Lung (tissue), 12 donors: ENCODE results near the gene KLF6. TPM values are rescaled to one million over a fixed set of nuclear protein-coding genes. Genes with fewer than 3 reads are reported as not detected.

Source experiments
- ATAC-seq: fragments of 200-7000 bp; cut with Tn5 transposase; one replicate; pipeline ENCODE4 v1.9.1; 2020; ENCODE audit warnings: moderate number of reproducible peaks; ENCODE audit not compliant: insufficient read depth, low FRiP score
- DNase-seq, 3 donors: peaks; one replicate each; pipeline ENCODE4 v3.0.0-alpha.2; 2013 to 2017
- H3K27ac ChIP-seq, 2 donors: one replicate each; pipeline ENCODE4 v1.5.1; 2013; ENCODE audit warnings: mild to moderate bottlenecking in 2 of 2, moderate library complexity in 2 of 2, control low read depth in 1 of 2, inconsistent platforms in 1 of 2, low read depth in 1 of 2, low read length in 1 of 2
- H3K27me3 ChIP-seq, 3 donors: one replicate each; pipeline ENCODE4 v1.5.1; 2013; ENCODE audit warnings: low read length in 2 of 3; ENCODE audit not compliant: control insufficient read depth in 3 of 3, insufficient read depth in 3 of 3
- H3K36me3 ChIP-seq, 4 donors: one replicate each; pipeline ENCODE4 v1.5.1; 2013; ENCODE audit warnings: low read length in 4 of 4, mild to moderate bottlenecking in 1 of 4, moderate library complexity in 1 of 4; ENCODE audit not compliant: control insufficient read depth in 4 of 4, insufficient read depth in 4 of 4
- H3K4me1 ChIP-seq, 5 donors: one replicate each; pipeline ENCODE4 v1.5.1; 2013; ENCODE audit warnings: low read length in 5 of 5, mild to moderate bottlenecking in 2 of 5, moderate library complexity in 1 of 5; ENCODE audit not compliant: control insufficient read depth in 5 of 5, insufficient read depth in 5 of 5
- H3K4me3 ChIP-seq: one replicate; pipeline ENCODE4 v1.5.1; 2013; ENCODE audit warnings: mild to moderate bottlenecking, control low read depth, moderate library complexity
- H3K9ac ChIP-seq, 2 donors: one replicate each; pipeline ENCODE4 v1.5.1; 2013; ENCODE audit warnings: low read length in 2 of 2, control low read depth in 1 of 2; ENCODE audit not compliant: insufficient read depth in 1 of 2
- H3K9me3 ChIP-seq, 4 donors: one replicate each; pipeline ENCODE4 v1.5.1; 2013; ENCODE audit warnings: low read length in 3 of 4, mild to moderate bottlenecking in 1 of 4, moderate library complexity in 1 of 4; ENCODE audit not compliant: control insufficient read depth in 4 of 4, insufficient read depth in 3 of 4
- CTCF ChIP-seq: IDR thresholded peaks from 2 replicates; pipeline ENCODE4 v1.5.1; 2012; ENCODE audit warnings: mild to moderate bottlenecking; ENCODE audit errors: control extremely low read depth, extremely low read depth
- WGBS, 2 donors: extraction: QIAGEN DNeasy Blood & Tissue Kit; methylation state at CpG; one replicate each; pipeline ENCODE4 v1.1.7; 2013; 5-methylcytosine and 5-hydroxymethylcytosine counted together
- polyA plus RNA-seq, 2 donors: library from polyadenylated mRNA; stranded (reverse); fragments of 200-250 nt; gene quantifications; one replicate each; pipeline ENCODE4 v1.2.1, GENCODE V29; 2013
- total RNA-seq, 2 donors: library from RNA; depleted of rRNA in 1 of 2; stranded (reverse); fragments of >200 nt in 1 of 2; gene quantifications; one replicate each; pipeline ENCODE4 v1.2.1, GENCODE V29; 2014 to 2021
- donor health status: control.
- donor health status: control.
- donor health status: Bipolar disorder and iron deficiency.
- donor health status: healthy.
- donor health status: DM: yes; HTN: yes; CAD: no.

The KLF6 gene
- total and polyA plus RNA-seq, 4 donors = 45.6 to 264 (median 160) TPM

- no peak overlapping the region for H3K9ac ChIP-seq
- peak overlapping the region in 1 of 2 donors; percentile 28 for H3K27ac ChIP-seq
- no peak overlapping the region for H3K4me3 ChIP-seq
- peaks cover 6 to 21% (median 10%) of the 10 kb centered on the region in 5 donors for H3K4me1 ChIP-seq
- H3K9me3 ChIP-seq = no peaks in the 10 kb centered on the region
- no peaks in the 10 kb centered on the region for H3K27me3 ChIP-seq
- 92 to 97% methylated on average over 17 of the region's 17 CpGs for WGBS, 2 donors
- DNase-seq (no peak), ATAC-seq (no peak)
- H3K36me3 ChIP-seq = peaks cover 13 to 26% (median 19%) of the 10 kb centered on the region in 4 donors
- TF ChIP-seq CTCF = no peak
Observed at GRCh38 chr10:3774018-3774813, 10.8 kb downstream of the KLF6 start.

DNA sequence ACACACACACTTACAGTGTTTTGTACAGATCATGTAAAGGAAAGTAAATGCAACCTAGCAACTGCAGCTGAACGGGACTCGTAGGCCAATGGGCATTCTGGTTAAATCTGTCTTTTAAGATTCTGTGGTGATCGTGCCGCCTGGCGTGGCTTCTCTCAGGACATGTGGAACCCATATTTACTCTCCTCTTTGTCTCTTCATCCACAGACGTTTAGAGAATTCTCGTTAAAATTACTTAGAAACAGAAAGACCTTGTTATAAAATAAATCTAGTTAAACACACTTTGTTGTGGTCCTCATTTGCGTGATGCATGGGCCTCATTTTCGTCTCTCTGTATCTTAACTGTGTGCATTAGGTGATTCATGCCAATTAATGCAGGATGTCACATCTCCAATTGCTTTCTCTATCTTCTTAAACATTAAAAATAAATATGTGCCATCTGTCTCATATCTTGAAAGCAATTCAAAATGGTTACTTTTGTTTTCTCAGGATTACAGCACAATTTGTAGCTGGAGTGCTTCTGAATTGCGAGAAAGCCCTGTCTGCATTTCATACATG lies 11.5 kb downstream of the KLF6 start:
- no peak for TF ChIP-seq CTCF
- peaks cover 4 to 14% (median 10%) of the 10 kb centered on the region in 5 donors for H3K4me1 ChIP-seq
- peaks cover 9 to 21% (median 13%) of the 10 kb centered on the region in 4 donors for H3K36me3 ChIP-seq
- H3K9me3 ChIP-seq = no peaks in the 10 kb centered on the region
- WGBS, 2 donors = 86 to 88% methylated on average over 10 of the region's 10 CpGs
- H3K27ac ChIP-seq = peak overlapping the region in 1 of 2 donors; percentile 28
- ATAC-seq = no peak
- no peak overlapping the region for H3K4me3 ChIP-seq
- DNase-seq = no peak
- H3K9ac ChIP-seq = no peak overlapping the region
- no peaks in the 10 kb centered on the region for H3K27me3 ChIP-seq

DNA sequence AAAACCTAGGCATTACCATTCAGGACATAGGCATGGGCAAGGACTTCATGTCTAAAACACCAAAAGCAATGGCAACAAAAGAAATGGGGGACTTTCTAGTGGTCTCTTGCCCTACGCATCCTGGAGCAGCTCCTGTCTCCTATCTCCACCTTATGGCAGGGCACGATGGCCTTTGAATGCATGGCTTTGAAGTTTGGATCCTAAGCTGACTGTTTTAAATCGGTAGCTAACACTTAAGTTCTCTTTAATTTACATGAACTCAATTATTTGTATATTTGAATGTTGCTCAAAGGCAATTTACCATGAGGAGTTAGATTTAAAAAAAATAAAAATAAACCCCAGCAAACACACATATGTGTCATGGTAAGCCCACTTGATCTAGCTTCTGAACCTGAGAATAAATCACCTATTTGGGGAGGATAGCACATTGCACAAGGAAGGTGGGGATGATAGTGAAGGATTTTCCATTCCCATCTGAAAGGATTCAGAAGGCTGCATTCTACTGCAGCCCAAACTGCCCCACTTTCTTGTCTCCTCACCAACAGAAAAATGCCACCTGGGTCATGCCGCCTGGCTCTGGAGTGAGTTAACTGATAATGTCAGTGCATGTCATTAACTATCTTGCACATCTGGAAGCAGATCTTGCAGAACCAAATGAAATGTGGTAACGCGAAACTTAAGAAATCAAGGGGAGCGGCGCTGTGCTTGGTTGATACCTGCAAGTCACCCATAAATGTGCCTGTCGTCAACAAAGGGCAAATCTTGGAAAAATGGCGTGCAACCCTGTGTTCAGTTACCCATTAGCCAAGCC lies 12.4 kb downstream of the KLF6 start:
- WGBS, 2 donors = 60 to 83% methylated on average over 10 of the region's 10 CpGs
- peaks cover 4 to 8% (median 4%) of the 10 kb centered on the region in 5 donors for H3K4me1 ChIP-seq
- H3K27me3 ChIP-seq = no peaks in the 10 kb centered on the region

More for the DNA sequence above, 12.4 kb downstream of the KLF6 start:
- Histone ChIP-seq H3K9me3 (no peaks in the 10 kb centered on the region), H3K36me3 (peaks cover 6 to 18% (median 9%) of the 10 kb centered on the region in 4 donors), H3K27ac (no peak overlapping the region), H3K4me3 (no peak overlapping the region), H3K9ac (no peak overlapping the region)
- DNase-seq (no peak), ATAC-seq (no peak)
- TF ChIP-seq CTCF = no peak
